CD8-positive, alpha-beta memory T cell (primary cell): ENCODE data around the gene SH3BP2. TPM values are rescaled to one million over a fixed set of nuclear protein-coding genes. Genes with fewer than 3 reads are reported as not detected.

Experiments
- CTCF ChIA-PET: fragments of 350-600 bp; sonication (Branson Sonifier 250); formaldehyde crosslinking; loops from one replicate; lab custom pipeline; 2021; ENCODE audit warnings: antibody characterized with exemption; lab: Charles Lee
- POLR2A ChIA-PET: fragments of 350-600 bp; sonication (Branson Sonifier 250); formaldehyde crosslinking; loops from one replicate; lab custom pipeline; 2021; ENCODE audit warnings: antibody characterized with exemption; lab: Charles Lee
- DNase-seq, 5 donors: peaks; one replicate each; pipeline versions ENCODE4 v3.0.0 to v3.0.0-alpha.2; 2020 to 2022; ENCODE audit warnings: mixed read lengths in 1 of 5
- H3K27ac ChIP-seq: one replicate; pipeline ENCODE4 v1.7.0; 2013; ENCODE audit warnings: low read depth, mild to moderate bottlenecking, low read length, moderate library complexity
- H3K27me3 ChIP-seq: 2 replicates; pipeline ENCODE4 v1.7.0; 2013; ENCODE audit warnings: low read length, mild to moderate bottlenecking; ENCODE audit not compliant: insufficient read depth, poor library complexity, severe bottlenecking
- H3K36me3 ChIP-seq: 2 replicates; pipeline ENCODE4 v1.7.0; 2013; ENCODE audit warnings: mild to moderate bottlenecking, low read length, moderate library complexity; ENCODE audit not compliant: insufficient read depth
- H3K4me1 ChIP-seq: 2 replicates; pipeline ENCODE4 v1.7.0; 2013; ENCODE audit warnings: mild to moderate bottlenecking, low read length, moderate library complexity; ENCODE audit not compliant: insufficient read depth
- H3K4me3 ChIP-seq: 2 replicates; pipeline ENCODE4 v1.7.0; 2013; ENCODE audit warnings: mild to moderate bottlenecking, low read length
- H3K9me3 ChIP-seq: 2 replicates; pipeline ENCODE4 v1.7.0; 2013; ENCODE audit warnings: mild to moderate bottlenecking, low read length
- H3K27ac Mint-ChIP-seq, 8 donors: one replicate each; pipeline ENCODE4 v1.8.0; 2020 to 2021; ENCODE audit warnings: mixed read lengths in 8 of 8, mild to moderate bottlenecking in 6 of 8, inconsistent platforms in 3 of 8, moderate library complexity in 3 of 8
- H3K27me3 Mint-ChIP-seq, 2 donors: one replicate each; pipeline ENCODE4 v1.8.0; 2020 to 2021; ENCODE audit warnings: mixed read lengths in 2 of 2, mild to moderate bottlenecking in 1 of 2, moderate library complexity in 1 of 2
- H3K36me3 Mint-ChIP-seq, 3 donors: one replicate each; pipeline ENCODE4 v1.8.0; 2020 to 2021; ENCODE audit warnings: mixed read lengths in 3 of 3, inconsistent platforms in 1 of 3, mild to moderate bottlenecking in 1 of 3
- H3K4me1 Mint-ChIP-seq, 3 donors: one replicate each; pipeline ENCODE4 v1.8.0; 2020 to 2021; ENCODE audit warnings: mixed read lengths in 3 of 3, inconsistent platforms in 1 of 3, mild to moderate bottlenecking in 1 of 3
- H3K4me3 Mint-ChIP-seq, 7 donors: one replicate each; pipeline ENCODE4 v1.8.0; 2020 to 2021; ENCODE audit warnings: mixed read lengths in 7 of 7, mild to moderate bottlenecking in 6 of 7, moderate library complexity in 4 of 7, inconsistent platforms in 2 of 7
- H3K9me3 Mint-ChIP-seq, 5 donors: one replicate each; pipeline ENCODE4 v1.8.0; 2020 to 2022; ENCODE audit warnings: mixed read lengths in 5 of 5, mild to moderate bottlenecking in 3 of 5, moderate library complexity in 2 of 5, inconsistent platforms in 1 of 5
- polyA plus RNA-seq: library from polyadenylated mRNA; unstranded; fragments of 300-500 nt; fragmentation: Illumina TruSeq; gene quantifications from one replicate; pipeline ENCODE4 v1.2.3, GENCODE V29; 2021
- total RNA-seq, 2 experiments: library from RNA; stranded (reverse); gene quantifications; one replicate each; pipeline ENCODE4 v1.2.3, GENCODE V29; 2021

Gene SH3BP2
- total and polyA plus RNA-seq, 3 experiments from 2014 or later, result 35.7 to 75.4 (median 68.8) TPM

DNA sequence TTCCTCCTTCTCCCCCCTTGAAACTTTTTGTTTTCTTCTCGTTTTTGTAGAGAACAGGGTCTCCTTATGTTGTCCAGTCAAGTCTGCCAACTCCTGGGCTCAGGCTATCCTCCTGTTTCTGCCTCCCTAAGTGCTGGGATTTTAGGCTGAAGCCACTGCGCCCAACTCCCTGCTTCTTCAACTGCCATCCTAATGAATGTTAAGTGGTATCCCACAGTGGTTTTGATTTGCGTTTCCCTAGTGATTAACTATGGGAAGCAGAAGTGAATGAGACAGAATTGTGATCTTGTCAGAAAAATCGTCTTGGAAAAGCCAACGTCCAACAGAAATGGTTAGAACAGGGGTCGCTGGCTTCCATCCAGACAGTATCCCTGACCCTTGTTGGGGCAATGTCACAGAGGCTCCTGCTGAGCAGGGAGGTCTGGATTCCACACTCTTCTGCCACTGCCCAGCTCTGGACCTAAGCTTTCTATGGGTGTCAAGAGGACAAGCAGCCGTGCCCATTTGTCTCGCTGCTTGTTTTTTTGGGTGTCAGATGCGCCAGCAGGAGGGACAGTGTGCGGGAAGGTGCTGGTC lies 49.9 kb downstream of the SH3BP2 start:
- peaks cover 51 to 68% (median 66%) of the 10 kb centered on the region in 3 donors for H3K4me1 Mint-ChIP-seq

DNA sequence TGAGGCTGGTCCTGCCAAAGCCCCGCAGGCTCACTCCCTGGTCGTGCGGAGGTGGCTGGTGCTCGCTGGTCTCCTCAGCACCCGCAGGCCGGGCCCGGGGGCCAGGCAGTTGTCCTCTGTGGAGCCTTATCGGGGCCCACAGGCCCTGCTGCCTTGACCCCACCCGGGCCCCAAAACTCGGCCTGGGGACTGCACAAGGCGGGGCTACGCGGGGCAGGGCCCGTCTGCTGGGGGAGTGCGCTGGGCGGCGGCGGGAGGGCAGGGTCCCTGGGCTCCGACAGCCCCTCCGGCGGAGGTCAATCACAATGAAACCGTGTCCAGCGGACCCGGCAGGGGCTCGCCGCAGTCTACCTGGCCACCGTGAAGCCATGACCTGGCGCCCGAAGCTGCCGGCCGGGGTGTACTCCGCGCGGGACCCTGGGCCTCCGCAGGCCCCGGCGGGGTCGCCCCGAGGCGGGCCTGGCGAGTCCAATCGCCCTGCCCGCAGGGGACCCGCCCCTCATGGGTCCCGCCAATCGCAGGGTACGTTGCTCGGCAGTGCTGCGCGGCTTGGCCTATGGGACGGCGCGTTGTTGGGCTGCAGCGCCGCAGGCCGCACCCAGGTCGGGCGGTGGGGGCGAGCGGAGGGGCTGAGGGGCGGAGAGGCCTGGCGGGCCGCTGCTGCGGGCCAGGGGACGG lies 50.5 kb downstream of the SH3BP2 start, which contains the start of gene ADD1:
Gene ADD1, plus strand, starts transcription at position 582 of the 678 bp plus-strand sequence. CDS start 32,072 bp downstream, outside the sequence.
- H3K27ac ChIP-seq, result peak within 1 kb of the TSS; percentile 69
- H3K9me3 ChIP-seq, result no peaks in the 10 kb centered on the region
- peak within 1 kb of the TSS; percentile 65 for H3K4me3 ChIP-seq
- Mint-ChIP-seq H3K27me3 (no peaks in the 10 kb centered on the region), H3K4me3 (peak within 1 kb of the TSS; percentile 88 to 98 (median 92)), H3K9me3 (no peaks in the 10 kb centered on the region), H3K36me3 (peaks cover 0 to 10% (median 4%) of the 10 kb centered on the region in 3 donors), H3K4me1 (peaks cover 49 to 68% (median 66%) of the 10 kb centered on the region in 3 donors), H3K27ac (peak within 1 kb of the TSS; percentile 89 to 98 (median 92))
- peak; percentile 85 to 97 (median 94) for DNase-seq
- ChIA-PET CTCF (no interaction called here), POLR2A (interaction anchor here (1.3 kb wide), 1 partner anchor 34 kb away, joined by 4 read pairs; no protein-coding TSS in a partner anchor)
- no peaks in the 10 kb centered on the region for H3K36me3 ChIP-seq
- H3K27me3 ChIP-seq, result no peaks in the 10 kb centered on the region
- peaks cover 50% of the 10 kb centered on the region for H3K4me1 ChIP-seq

More for the DNA sequence above, 49.9 kb downstream of the SH3BP2 start:
- Histone ChIP-seq H3K27ac (peak overlapping the region; percentile 69), H3K9me3 (no peaks in the 10 kb centered on the region), H3K4me1 (peaks cover 50% of the 10 kb centered on the region), H3K27me3 (no peaks in the 10 kb centered on the region), H3K4me3 (peak overlapping the region; percentile 65), H3K36me3 (no peaks in the 10 kb centered on the region)
- peaks cover 0 to 10% (median 4%) of the 10 kb centered on the region in 3 donors for H3K36me3 Mint-ChIP-seq
- CTCF ChIA-PET, result no interaction called here
- DNase-seq, result no peak
- peak overlapping the region; percentile 71 to 94 (median 87) for H3K4me3 Mint-ChIP-seq
- no peaks in the 10 kb centered on the region for H3K27me3 Mint-ChIP-seq
- peak overlapping the region; percentile 51 to 93 (median 76) for H3K27ac Mint-ChIP-seq
- POLR2A ChIA-PET, result interaction anchor here (0.6 to 1.3 kb wide), 3 partner anchors 33 to 270 kb away, joined by 3 to 6 read pairs (median 4); no protein-coding TSS in a partner anchor
- no peaks in the 10 kb centered on the region for H3K9me3 Mint-ChIP-seq

DNA sequence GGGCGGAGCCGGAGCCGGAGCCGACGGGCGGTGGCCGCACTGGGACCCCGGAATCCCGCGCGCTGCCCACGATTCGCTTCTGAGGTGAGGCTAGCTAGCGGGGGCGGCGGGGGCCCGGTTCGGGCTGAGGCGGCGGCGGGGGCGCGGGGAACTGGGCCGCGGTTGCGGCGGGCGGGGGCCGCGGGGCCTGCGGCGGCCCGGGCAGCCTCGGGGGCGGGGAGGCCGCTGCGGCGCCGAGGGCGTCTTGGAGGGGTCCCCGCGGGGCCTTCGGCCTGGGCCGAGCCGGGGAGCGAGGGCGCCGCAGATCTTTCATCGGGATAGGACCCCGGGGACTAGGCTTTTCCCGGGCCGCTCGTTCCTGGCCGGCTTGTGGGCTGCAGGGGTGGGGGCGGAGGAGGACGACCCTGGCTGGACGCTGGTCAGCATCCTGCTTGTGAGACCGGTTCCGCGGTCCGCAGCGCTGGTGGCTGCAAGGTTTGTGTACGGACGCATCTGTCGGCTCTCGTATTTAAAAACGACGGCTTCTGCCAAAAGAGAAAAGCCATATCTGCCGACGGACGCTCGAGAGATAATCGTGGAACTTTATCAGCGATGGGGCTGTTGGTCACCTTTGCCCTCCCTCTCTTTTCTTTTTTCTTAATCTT lies 51.2 kb downstream of the SH3BP2 start:
- Mint-ChIP-seq H3K27me3 (no peaks in the 10 kb centered on the region), H3K4me1 (peaks cover 46 to 68% (median 66%) of the 10 kb centered on the region in 3 donors)

DNA sequence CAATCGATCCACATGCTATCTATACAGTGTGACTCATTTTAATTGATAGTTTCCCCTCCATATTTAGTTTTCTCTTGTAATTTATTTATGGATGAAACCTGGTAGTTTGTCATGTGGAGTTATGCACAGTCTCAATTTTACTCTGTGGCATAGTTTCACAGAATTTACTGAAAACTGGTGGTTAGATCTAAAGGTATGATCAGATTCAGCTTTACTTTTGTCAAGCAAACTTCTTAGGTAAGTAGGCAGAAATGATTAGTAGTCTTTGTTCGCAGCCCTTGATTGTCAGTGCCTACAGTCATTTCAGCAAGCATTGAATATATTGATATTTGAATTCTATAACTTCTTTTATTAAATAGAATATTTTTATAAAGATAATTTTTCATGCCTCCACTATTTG lies 53.3 kb downstream of the SH3BP2 start:
- Mint-ChIP-seq H3K27me3 (no peaks in the 10 kb centered on the region), H3K4me3 (peak overlapping the region; percentile 88 to 98 (median 92)), H3K36me3 (peaks cover 0 to 10% (median 2%) of the 10 kb centered on the region in 3 donors), H3K4me1 (peaks cover 55 to 78% (median 69%) of the 10 kb centered on the region in 3 donors), H3K9me3 (no peaks in the 10 kb centered on the region), H3K27ac (peak overlapping the region in 7 of 8 donors; percentile 16 to 95 (median 47))
- ChIA-PET CTCF (no interaction called here), POLR2A (interaction anchor here (0.7 kb wide), 1 partner anchor 243 kb away, joined by 3 read pairs; no protein-coding TSS in a partner anchor)
- no peak for DNase-seq
- H3K27me3 ChIP-seq, result no peaks in the 10 kb centered on the region
- H3K36me3 ChIP-seq, result no peaks in the 10 kb centered on the region
- H3K4me3 ChIP-seq, result no peak overlapping the region
- H3K4me1 ChIP-seq, result peaks cover 54% of the 10 kb centered on the region
- H3K27ac ChIP-seq, result no peak overlapping the region
- no peaks in the 10 kb centered on the region for H3K9me3 ChIP-seq

More for the DNA sequence above, 51.2 kb downstream of the SH3BP2 start:
- Mint-ChIP-seq H3K36me3 (peaks cover 0 to 10% (median 4%) of the 10 kb centered on the region in 3 donors), H3K27ac (peak overlapping the region; percentile 89 to 98 (median 92)), H3K9me3 (no peaks in the 10 kb centered on the region), H3K4me3 (peak overlapping the region; percentile 88 to 98 (median 92))
- no peak for DNase-seq
- Histone ChIP-seq H3K27ac (peak overlapping the region; percentile 69), H3K9me3 (no peaks in the 10 kb centered on the region), H3K27me3 (no peaks in the 10 kb centered on the region), H3K36me3 (no peaks in the 10 kb centered on the region), H3K4me3 (peak overlapping the region; percentile 65), H3K4me1 (peaks cover 48% of the 10 kb centered on the region)
- ChIA-PET CTCF (no interaction called here), POLR2A (interaction anchor here (0.5 to 1.3 kb wide), 4 partner anchors 13 to 73 kb away, joined by 3 to 8 read pairs (median 4); no protein-coding TSS in a partner anchor)

DNA sequence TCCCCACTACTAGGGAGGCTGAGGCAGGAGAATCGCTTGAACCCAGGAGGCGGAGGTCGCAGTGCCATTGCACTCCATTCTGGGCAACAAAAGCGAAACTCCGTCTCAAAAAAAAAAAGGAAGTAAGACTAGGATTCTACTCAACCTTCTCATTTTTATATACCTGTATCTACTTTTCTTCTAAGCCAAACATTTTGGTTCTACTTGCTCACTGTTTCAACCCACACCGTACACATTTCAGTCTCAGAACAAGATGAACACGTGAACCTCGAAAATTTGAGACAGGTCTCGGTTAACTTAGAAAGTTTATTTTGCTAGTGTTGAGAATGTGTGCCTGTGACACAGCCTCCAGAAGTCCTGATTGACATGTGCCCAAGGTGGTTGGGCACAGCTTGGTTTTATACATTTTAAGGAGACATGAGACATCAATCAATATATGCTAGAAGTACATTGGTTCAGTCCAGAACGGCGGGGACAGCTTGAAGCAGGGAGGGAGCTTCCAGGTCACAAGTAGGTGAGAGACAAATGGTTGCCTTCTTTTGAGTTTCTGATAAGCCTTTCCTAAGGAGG lies 54.5 kb downstream of the SH3BP2 start:
- no peaks in the 10 kb centered on the region for H3K36me3 ChIP-seq
- Mint-ChIP-seq H3K9me3 (no peaks in the 10 kb centered on the region), H3K4me1 (peaks cover 66 to 84% (median 76%) of the 10 kb centered on the region in 3 donors), H3K27me3 (no peaks in the 10 kb centered on the region), H3K4me3 (peak overlapping the region in 4 of 7 donors; percentile 20 to 70 (median 24)), H3K27ac (peak overlapping the region; percentile 31 to 89 (median 66)), H3K36me3 (peaks cover 0 to 10% (median 0%) of the 10 kb centered on the region in 3 donors)
- no peaks in the 10 kb centered on the region for H3K9me3 ChIP-seq
- ChIA-PET CTCF (interaction anchor here (0.8 to 2.2 kb wide), 2 partner anchors 83 to 107 kb away, joined by 3 to 7 read pairs; no protein-coding TSS in a partner anchor), POLR2A (no interaction called here)
- DNase-seq, result no peak
- no peak overlapping the region for H3K4me3 ChIP-seq
- peaks cover 64% of the 10 kb centered on the region for H3K4me1 ChIP-seq
- no peaks in the 10 kb centered on the region for H3K27me3 ChIP-seq
- H3K27ac ChIP-seq, result no peak overlapping the region

DNA sequence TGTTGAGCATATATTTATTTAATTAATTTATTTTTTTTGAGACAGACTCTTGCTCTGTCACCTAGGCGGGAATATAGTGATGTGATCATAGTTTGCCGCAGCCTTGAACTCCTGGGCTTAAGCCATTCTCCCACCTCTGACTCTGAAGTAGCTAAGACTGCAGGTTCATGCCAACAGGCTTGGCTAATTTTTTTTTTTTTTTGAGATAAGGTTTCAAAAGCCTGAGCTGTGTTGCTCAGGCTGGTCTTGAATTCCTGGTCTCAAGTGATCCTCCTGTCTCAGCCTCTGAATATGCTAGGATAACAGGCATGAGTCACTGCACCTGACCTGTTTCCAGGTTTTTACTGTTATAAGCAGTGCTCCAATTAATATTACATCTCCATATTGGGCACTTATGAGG lies 55.6 kb downstream of the SH3BP2 start:
- H3K27ac Mint-ChIP-seq, result peak overlapping the region in 5 of 8 donors; percentile 7 to 86 (median 71)

More for the DNA sequence above, 55.6 kb downstream of the SH3BP2 start:
- H3K4me1 Mint-ChIP-seq, result peaks cover 64 to 83% (median 78%) of the 10 kb centered on the region in 3 donors
- H3K36me3 Mint-ChIP-seq, result peaks cover 0 to 13% (median 0%) of the 10 kb centered on the region in 3 donors
- H3K4me3 Mint-ChIP-seq, result peak overlapping the region in 1 of 7 donors; percentile 17
- Histone ChIP-seq H3K4me3 (no peak overlapping the region), H3K9me3 (no peaks in the 10 kb centered on the region), H3K36me3 (no peaks in the 10 kb centered on the region), H3K27me3 (no peaks in the 10 kb centered on the region), H3K4me1 (peaks cover 67% of the 10 kb centered on the region), H3K27ac (no peak overlapping the region)
- H3K27me3 Mint-ChIP-seq, result no peaks in the 10 kb centered on the region
- DNase-seq, result no peak
- no peaks in the 10 kb centered on the region for H3K9me3 Mint-ChIP-seq
- POLR2A ChIA-PET, result interaction anchor here (0.7 kb wide), 1 partner anchor 607 kb away, joined by 4 read pairs; the partner anchor contains the start of genes HAUS3 and POLN
- CTCF ChIA-PET, result interaction anchor here (2.2 kb wide), 1 partner anchor 84 kb away, joined by 7 read pairs; no protein-coding TSS in a partner anchor
